ENCODE data around the gene ITGB8.

DNA sequence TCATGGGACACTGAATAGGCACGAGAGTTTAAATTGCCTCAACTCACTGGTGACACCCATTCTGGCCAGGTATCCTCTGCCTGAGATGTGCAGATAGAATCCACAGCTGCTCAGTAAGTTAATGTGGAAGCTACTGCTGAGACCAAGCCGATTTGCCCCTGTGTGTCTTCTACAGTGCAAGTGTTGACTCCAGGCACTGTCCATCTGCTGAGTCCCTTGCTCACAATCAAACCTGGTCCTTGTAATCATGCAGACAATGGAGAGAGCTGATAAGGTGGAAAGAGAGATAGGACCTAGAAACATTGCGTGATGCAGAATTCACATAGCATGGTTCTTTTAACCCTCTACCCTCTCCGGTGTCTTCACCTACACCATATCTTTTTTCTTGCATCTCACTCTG lies 101.4 kb downstream of the ITGB8 start:
- TF ChIP-seq, protein P1, sequence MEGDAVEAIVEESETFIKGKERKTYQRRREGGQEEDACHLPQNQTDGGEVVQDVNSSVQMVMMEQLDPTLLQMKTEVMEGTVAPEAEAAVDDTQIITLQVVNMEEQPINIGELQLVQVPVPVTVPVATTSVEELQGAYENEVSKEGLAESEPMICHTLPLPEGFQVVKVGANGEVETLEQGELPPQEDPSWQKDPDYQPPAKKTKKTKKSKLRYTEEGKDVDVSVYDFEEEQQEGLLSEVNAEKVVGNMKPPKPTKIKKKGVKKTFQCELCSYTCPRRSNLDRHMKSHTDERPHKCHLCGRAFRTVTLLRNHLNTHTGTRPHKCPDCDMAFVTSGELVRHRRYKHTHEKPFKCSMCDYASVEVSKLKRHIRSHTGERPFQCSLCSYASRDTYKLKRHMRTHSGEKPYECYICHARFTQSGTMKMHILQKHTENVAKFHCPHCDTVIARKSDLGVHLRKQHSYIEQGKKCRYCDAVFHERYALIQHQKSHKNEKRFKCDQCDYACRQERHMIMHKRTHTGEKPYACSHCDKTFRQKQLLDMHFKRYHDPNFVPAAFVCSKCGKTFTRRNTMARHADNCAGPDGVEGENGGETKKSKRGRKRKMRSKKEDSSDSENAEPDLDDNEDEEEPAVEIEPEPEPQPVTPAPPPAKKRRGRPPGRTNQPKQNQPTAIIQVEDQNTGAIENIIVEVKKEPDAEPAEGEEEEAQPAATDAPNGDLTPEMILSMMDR (IDR thresholded peaks at IDR 0.05): no peak
- TF ChIP-seq POLR2A (IDR thresholded peaks at IDR 0.05): no peak

Measured in ovary (tissue), 3 donors.